ENCODE measurements around the gene ARHGEF7. TPM values are rescaled to one million over a fixed set of nuclear protein-coding genes. Genes with fewer than 3 reads are reported as not detected.

The ARHGEF7 gene
- total RNA-seq, 4 donors from 2014 or later, result 64.2 to 127 (median 88.2) TPM

GRCh38 chr13:111315347-111315995 lies 200.4 kb downstream of the ARHGEF7 start:
- Histone ChIP-seq H3K27me3 (no peaks in the 10 kb centered on the region), H3K4me1 (no peaks in the 10 kb centered on the region), H3K4me3 (replicated peaks in 1 of 3) (no peak overlapping the region), H3K27ac (no peak overlapping the region), H3K9me3 (no peaks in the 10 kb centered on the region), H3K36me3 (no peaks in the 10 kb centered on the region)
- intact Hi-C loops (cut with DNase I), result no loop called here
- no peak for TF ChIP-seq POLR2A (IDR thresholded peaks at IDR 0.05)
- TF ChIP-seq, protein P1, sequence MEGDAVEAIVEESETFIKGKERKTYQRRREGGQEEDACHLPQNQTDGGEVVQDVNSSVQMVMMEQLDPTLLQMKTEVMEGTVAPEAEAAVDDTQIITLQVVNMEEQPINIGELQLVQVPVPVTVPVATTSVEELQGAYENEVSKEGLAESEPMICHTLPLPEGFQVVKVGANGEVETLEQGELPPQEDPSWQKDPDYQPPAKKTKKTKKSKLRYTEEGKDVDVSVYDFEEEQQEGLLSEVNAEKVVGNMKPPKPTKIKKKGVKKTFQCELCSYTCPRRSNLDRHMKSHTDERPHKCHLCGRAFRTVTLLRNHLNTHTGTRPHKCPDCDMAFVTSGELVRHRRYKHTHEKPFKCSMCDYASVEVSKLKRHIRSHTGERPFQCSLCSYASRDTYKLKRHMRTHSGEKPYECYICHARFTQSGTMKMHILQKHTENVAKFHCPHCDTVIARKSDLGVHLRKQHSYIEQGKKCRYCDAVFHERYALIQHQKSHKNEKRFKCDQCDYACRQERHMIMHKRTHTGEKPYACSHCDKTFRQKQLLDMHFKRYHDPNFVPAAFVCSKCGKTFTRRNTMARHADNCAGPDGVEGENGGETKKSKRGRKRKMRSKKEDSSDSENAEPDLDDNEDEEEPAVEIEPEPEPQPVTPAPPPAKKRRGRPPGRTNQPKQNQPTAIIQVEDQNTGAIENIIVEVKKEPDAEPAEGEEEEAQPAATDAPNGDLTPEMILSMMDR (IDR thresholded peaks at IDR 0.05), result no peak
- no peak for DNase-seq
- 89 to 94% methylated on average over 5 to 15 of the region's 15 CpGs for WGBS, 2 donors

GRCh38 chr13:111316161-111316730 lies 201.1 kb downstream of the ARHGEF7 start:
- TF ChIP-seq POLR2A (IDR thresholded peaks at IDR 0.05), result no peak
- TF ChIP-seq, protein P1 (IDR thresholded peaks at IDR 0.05), result no peak
- Histone ChIP-seq H3K27me3 (no peaks in the 10 kb centered on the region), H3K36me3 (no peaks in the 10 kb centered on the region), H3K4me1 (no peaks in the 10 kb centered on the region), H3K9me3 (no peaks in the 10 kb centered on the region), H3K4me3 (replicated peaks in 1 of 3) (no peak overlapping the region), H3K27ac (no peak overlapping the region)
- 74 to 86% methylated on average over 11 to 12 of the region's 12 CpGs for WGBS, 2 donors
- intact Hi-C loops (cut with DNase I), result no loop called here
- no peak for DNase-seq

DNA sequence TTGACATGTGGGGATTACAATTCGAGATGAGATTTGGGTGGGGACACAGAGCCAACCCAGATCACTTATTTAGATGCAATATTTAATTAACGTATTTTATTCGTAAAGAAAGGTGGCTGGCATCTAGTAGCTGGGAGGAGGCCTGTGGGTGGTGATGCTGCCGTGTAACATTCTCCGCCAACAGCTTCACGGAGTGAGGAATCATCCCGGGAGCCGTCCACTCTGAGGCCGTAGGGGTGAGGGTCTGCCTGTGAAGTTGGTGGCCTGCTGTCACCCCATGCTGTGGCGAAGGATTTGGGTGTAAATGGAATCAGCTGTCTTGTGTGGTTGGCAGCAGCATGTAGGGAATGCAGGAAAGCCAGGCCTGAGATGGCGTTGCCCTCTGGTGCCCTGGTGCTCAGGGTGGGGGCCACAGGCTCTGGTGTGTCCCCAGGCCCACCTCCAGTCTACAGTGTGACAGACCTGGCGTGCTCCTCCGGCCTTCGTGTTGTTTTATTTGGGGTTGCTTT lies 202.0 kb downstream of the ARHGEF7 start:
- 87 to 92% methylated on average over 10 to 14 of the region's 14 CpGs for WGBS, 2 donors
- no peaks in the 10 kb centered on the region for H3K27me3 ChIP-seq
- H3K27ac ChIP-seq, result no peak overlapping the region
- DNase-seq, result no peak
- intact Hi-C loops (cut with DNase I), result no loop called here
- no peaks in the 10 kb centered on the region for H3K9me3 ChIP-seq
- TF ChIP-seq POLR2A (IDR thresholded peaks at IDR 0.05), result no peak
- TF ChIP-seq, protein P1 (IDR thresholded peaks at IDR 0.05), result no peak
- H3K4me3 ChIP-seq (replicated peaks in 1 of 3), result no peak overlapping the region
- no peaks in the 10 kb centered on the region for H3K36me3 ChIP-seq
- no peaks in the 10 kb centered on the region for H3K4me1 ChIP-seq

GRCh38 chr13:111317571-111318345 lies 202.6 kb downstream of the ARHGEF7 start:
- Histone ChIP-seq H3K4me1 (no peaks in the 10 kb centered on the region), H3K27ac (no peak overlapping the region), H3K36me3 (no peaks in the 10 kb centered on the region), H3K27me3 (no peaks in the 10 kb centered on the region), H3K9me3 (no peaks in the 10 kb centered on the region), H3K4me3 (replicated peaks in 1 of 3) (no peak overlapping the region)
- no peak for DNase-seq
- no peak for TF ChIP-seq POLR2A (IDR thresholded peaks at IDR 0.05)
- TF ChIP-seq, protein P1 (IDR thresholded peaks at IDR 0.05), result no peak
- WGBS, 2 donors, result 82 to 86% methylated on average over 25 to 29 of the region's 29 CpGs
- intact Hi-C loops (cut with DNase I), result no loop called here

Data from thyroid gland (tissue), 4 donors.